H1 (cell line): ENCODE data around the gene HSD3B1. TPM values are rescaled to one million over a fixed set of nuclear protein-coding genes. Genes with fewer than 3 reads are reported as not detected.

Experiments used
- CBX8 ChIP-seq: fragments of 300-800, 300-1000 bp; sonication (generic); IDR thresholded peaks from 2 replicates; pipeline ENCODE4 v1.7.1; 2016; ENCODE audit warnings: low read depth, low read length, borderline replicate concordance
- FOSL1 ChIP-seq: IDR thresholded peaks from 2 replicates; pipeline ENCODE4 v1.6.1; 2011; ENCODE audit warnings: mild to moderate bottlenecking, low read depth, low read length, moderate library complexity; ENCODE audit not compliant: insufficient read depth
- KDM4A ChIP-seq: IDR thresholded peaks from one replicate; pipeline ENCODE4 v1.7.1; 2012; ENCODE audit warnings: low read depth, mild to moderate bottlenecking, moderate library complexity, low read length, inconsistent platforms; ENCODE audit not compliant: severe bottlenecking
- MAFK ChIP-seq: IDR thresholded peaks from 2 replicates; pipeline ENCODE4 v1.6.1; 2012; ENCODE audit warnings: low read depth, mild to moderate bottlenecking, improper control_type of control experiment, low read length
- USF2 ChIP-seq: IDR thresholded peaks from 2 replicates; pipeline ENCODE4 v1.6.1; 2011; ENCODE audit warnings: low read length, improper control_type of control experiment
- polyA plus RNA-seq, 7 experiments: library from polyadenylated mRNA; depleted of rRNA in 3 of 7; stranded (reverse) in 5 of 7; unstranded in 2 of 7; fragments of >200 nt in 5 of 7; fragments of 200-250 nt in 2 of 7; gene quantifications; 1 replicate in 5 of 7; 2 replicates in 1 of 7; 4 replicates in 1 of 7; pipeline versions ENCODE4 v1.2.1 to v1.2.3, GENCODE V29; 2011 to 2013; ENCODE audit warnings: missing spikeins in 2 of 7, mixed read lengths in 2 of 7
- total RNA-seq: library from RNA; stranded (reverse); fragmentation: NEBNext Ultra II Directional; extraction: Animal tissue kit (Norgen Biotek cat#: 25700); gene quantifications from 2 replicates; pipeline ENCODE4 v1.2.1, GENCODE V29; 2021

HSD3B1 gene
- total and polyA plus RNA-seq, 2 of the 8 experiments (the other 6 are each of a cell fraction or from before 2014, with no cell fraction given): not detected

GRCh38 chr1:119472819-119473175 lies 34.2 kb upstream of the HSD3B1 start (continued):
- no peak for TF ChIP-seq USF2
- no peak for TF ChIP-seq FOSL1
- no peak for TF ChIP-seq KDM4A
- no peak for TF ChIP-seq CBX8
- TF ChIP-seq MAFK: no peak
- TF ChIP-seq, all 59 proteins: peak for 0
